GM23338 (cell line): ENCODE results near the gene DGCR8. TPM values are rescaled to one million over a fixed set of nuclear protein-coding genes. Genes with fewer than 3 reads are reported as not detected.

Source experiments
- ATAC-seq: fragments of 200-7000 bp; cut with Tn5 transposase; 3 replicates; pipeline ENCODE4 v1.9.1; 2020
- DNase-seq: peaks from one replicate; pipeline ENCODE4 v3.0.0-alpha.2; 2015; ENCODE audit warnings: low spot score
- H2AFZ ChIP-seq: fragments of 200-600 bp; sonication (generic); 2 replicates; pipeline ENCODE4 v1.8.0; 2016; ENCODE audit warnings: antibody characterized with exemption, mild to moderate bottlenecking, moderate library complexity
- H3F3A ChIP-seq: fragments of 200-600 bp; sonication (generic); replicated peaks from 2 replicates; pipeline ENCODE4 v1.8.0; 2017; ENCODE audit warnings: antibody characterized with exemption, mixed run types, low read depth
- H3K27ac ChIP-seq: fragments of 200-600 bp; sonication (generic); 2 replicates; pipeline ENCODE4 v1.6.1; 2016; ENCODE audit warnings: low read depth
- H3K27me3 ChIP-seq: fragments of 200-600 bp; sonication (generic); 2 replicates; pipeline ENCODE4 v1.8.0; 2016; ENCODE audit warnings: mild to moderate bottlenecking, mixed run types, moderate library complexity; ENCODE audit not compliant: insufficient read depth
- H3K36me3 ChIP-seq: fragments of 200-600 bp; sonication (generic); 2 replicates; pipeline ENCODE4 v1.8.0; 2016; ENCODE audit warnings: mild to moderate bottlenecking; ENCODE audit not compliant: insufficient read depth
- H3K4me1 ChIP-seq: fragments of 200-600 bp; sonication (generic); 2 replicates; pipeline ENCODE4 v1.8.0; 2016; ENCODE audit warnings: mild to moderate bottlenecking, moderate library complexity; ENCODE audit not compliant: insufficient read depth
- H3K4me2 ChIP-seq: fragments of 200-600 bp; sonication (generic); 2 replicates; pipeline ENCODE4 v1.7.1; 2017; ENCODE audit warnings: mixed run types
- H3K4me3 ChIP-seq: fragments of 200-600 bp; sonication (generic); 2 replicates; pipeline ENCODE4 v1.6.1; 2016; ENCODE audit warnings: mixed run types
- H3K79me2 ChIP-seq: fragments of 200-600 bp; sonication (generic); replicated peaks from 2 replicates; pipeline ENCODE4 v1.8.0; 2017; ENCODE audit warnings: mild to moderate bottlenecking; ENCODE audit not compliant: insufficient read depth
- H3K9me2 ChIP-seq: fragments of 200-600 bp; sonication (generic); 2 replicates; pipeline ENCODE4 v1.8.0; 2017; ENCODE audit not compliant: insufficient read depth
- H4K20me1 ChIP-seq: fragments of 200-600 bp; sonication (generic); replicated peaks from 2 replicates; pipeline ENCODE4 v1.8.0; 2017; ENCODE audit warnings: mild to moderate bottlenecking; ENCODE audit not compliant: insufficient read depth
- H3K27ac Mint-ChIP-seq: 2 replicates; pipeline ENCODE4 v1.8.0; 2020; ENCODE audit warnings: inconsistent platforms, mild to moderate bottlenecking, moderate library complexity, mixed read lengths
- H3K27me3 Mint-ChIP-seq: 3 replicates; pipeline ENCODE4 v1.8.0; 2022; ENCODE audit warnings: low read depth, mild to moderate bottlenecking, moderate library complexity, mixed read lengths, inconsistent platforms; ENCODE audit not compliant: insufficient read depth, poor library complexity
- H3K36me3 Mint-ChIP-seq: 3 replicates; pipeline ENCODE4 v1.8.0; 2021; ENCODE audit warnings: low read depth, mild to moderate bottlenecking, inconsistent platforms, moderate library complexity, mixed read lengths
- H3K4me1 Mint-ChIP-seq: 3 replicates; pipeline ENCODE4 v1.8.0; 2020; ENCODE audit warnings: mild to moderate bottlenecking, inconsistent platforms, mixed read lengths
- H3K4me3 Mint-ChIP-seq: 3 replicates; pipeline ENCODE4 v1.8.0; 2021; ENCODE audit warnings: moderate library complexity, mild to moderate bottlenecking, inconsistent platforms, mixed read lengths
- H3K9me3 Mint-ChIP-seq: 3 replicates; pipeline ENCODE4 v1.8.0; 2020; ENCODE audit warnings: moderate library complexity, mild to moderate bottlenecking, inconsistent platforms, mixed read lengths
- CREB1 ChIP-seq: fragments of 250-450 bp; sonication (Bioruptor Pico); IDR thresholded peaks from 2 replicates; pipeline ENCODE4 v1.5.0; 2020; ENCODE audit warnings: low read depth, mild to moderate bottlenecking, moderate library complexity
- EZH2 ChIP-seq: fragments of 200-600 bp; sonication (generic); IDR thresholded peaks from one replicate; pipeline ENCODE4 v1.8.0; 2017; ENCODE audit warnings: antibody characterized with exemption, mild to moderate bottlenecking, low read depth; ENCODE audit not compliant: unreplicated experiment
- EZH2phosphoT487 ChIP-seq: fragments of 200-600 bp; sonication (generic); IDR thresholded peaks from one replicate; pipeline ENCODE4 v1.8.1; 2018; ENCODE audit warnings: antibody characterized with exemption; ENCODE audit not compliant: unreplicated experiment
- JUNB ChIP-seq: IDR thresholded peaks from one replicate; pipeline ENCODE4 v1.6.1; 2016; ENCODE audit warnings: antibody characterized with exemption; ENCODE audit not compliant: unreplicated experiment
- NANOG ChIP-seq: IDR thresholded peaks from 2 replicates; pipeline ENCODE4 v1.6.1; 2016; ENCODE audit warnings: antibody characterized with exemption, borderline replicate concordance
- POLR2AphosphoS5 ChIP-seq: IDR thresholded peaks from 2 replicates; pipeline ENCODE4 v1.6.1; 2016; ENCODE audit warnings: antibody characterized with exemption, low read depth
- STAT1 ChIP-seq: IDR thresholded peaks from one replicate; pipeline ENCODE4 v1.6.1; 2016; ENCODE audit warnings: antibody characterized with exemption; ENCODE audit not compliant: unreplicated experiment
- ZNF114 ChIP-seq: fragments of 250-450 bp; sonication (Bioruptor Pico); IDR thresholded peaks from 2 replicates; pipeline ENCODE4 v1.5.0; 2020; ENCODE audit warnings: mild to moderate bottlenecking, moderate library complexity
- ZNF331 ChIP-seq: fragments of 250-450 bp; sonication (Bioruptor Pico); IDR thresholded peaks from 2 replicates; pipeline ENCODE4 v1.5.0; 2020; ENCODE audit warnings: low read depth, mild to moderate bottlenecking, moderate library complexity
- polyA plus RNA-seq: library from polyadenylated mRNA; unstranded; fragments of >200 nt; fragmentation: Nextera tagmentation; extraction: Ambion mirVana; gene quantifications from 2 replicates; pipeline ENCODE4 v1.2.1, GENCODE V29; 2016
- total RNA-seq: library from RNA; depleted of rRNA; stranded (reverse); fragments of >200 nt; shearing (Covaris generic); gene quantifications from 2 replicates; pipeline ENCODE4 v1.2.3, GENCODE V29; 2014
- TF ChIP-seq, protein P1 (sequence below): IDR thresholded peaks from one replicate; pipeline ENCODE4 v1.6.1; 2018; ENCODE audit warnings: antibody characterized with exemption; ENCODE audit not compliant: unreplicated experiment
- TF ChIP-seq, protein P2 (sequence below): fragments of 250-450 bp; sonication (Bioruptor Pico); IDR thresholded peaks from 2 replicates; pipeline ENCODE4 v1.5.0; 2020; ENCODE audit warnings: mild to moderate bottlenecking, moderate library complexity
- TF ChIP-seq, protein P3 (sequence below): IDR thresholded peaks from 2 replicates; pipeline ENCODE4 v1.6.1; 2016; ENCODE audit warnings: antibody characterized with exemption
- TF ChIP-seq, protein P4 (sequence below), 2 experiments: fragments of 200-600 bp in 1 of 2; sonication (generic) in 1 of 2; conservative IDR thresholded peaks; 2 replicates each; pipeline versions ENCODE4 v1.5.1 to v1.6.1; 2016 to 2017; ENCODE audit warnings: antibody characterized with exemption in 2 of 2, low read depth in 2 of 2, mild to moderate bottlenecking in 2 of 2, moderate library complexity in 1 of 2

The DGCR8 gene
- total and polyA plus RNA-seq, 2 experiments from 2014 or later: 12.2 to 48.9 TPM

DNA sequence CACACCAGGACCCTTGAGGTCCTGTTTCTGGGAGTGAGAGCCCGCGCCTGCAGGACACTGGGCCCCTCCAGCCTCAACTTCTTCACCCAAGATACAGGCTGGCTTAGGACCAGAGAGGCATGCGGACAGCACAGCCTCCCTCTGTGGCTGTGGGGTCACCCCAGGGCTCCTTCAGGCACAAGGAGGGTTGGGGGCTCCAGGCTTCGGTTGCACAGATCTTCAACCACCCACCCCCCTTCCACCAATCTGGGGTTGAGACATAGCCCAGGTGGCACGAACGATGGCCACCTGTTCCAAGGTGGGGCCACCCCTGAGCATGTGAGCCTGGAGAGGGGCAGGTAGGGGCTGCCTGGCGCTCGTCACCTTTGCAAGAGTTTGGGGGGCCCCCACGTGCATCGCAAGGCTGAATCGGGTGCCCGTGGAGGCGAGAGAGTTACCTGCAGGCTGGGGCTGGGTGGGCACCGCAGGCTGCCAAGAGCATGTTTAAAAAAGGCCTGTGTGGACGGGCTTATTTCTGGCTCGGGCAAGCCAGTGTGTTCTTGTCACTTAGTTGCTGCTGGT is 52.7 kb downstream of the DGCR8 start:
- Histone ChIP-seq H3K79me2 (peaks cover 35% of the 10 kb centered on the region), H3K27ac (no peak overlapping the region), H3K4me2 (peak overlapping the region; percentile 81), H2AFZ (no peak overlapping the region), H4K20me1 (no peaks in the 10 kb centered on the region; the same call in 1 of the 2 replicates), H3K4me3 (peak overlapping the region; percentile 65), H3K27me3 (no peaks in the 10 kb centered on the region), H3K4me1 (no peaks in the 10 kb centered on the region; the same call in 1 of the 2 replicates), H3K36me3 (no peaks in the 10 kb centered on the region), H3K9me2 (no peaks in the 10 kb centered on the region), H3F3A (peaks cover 25% of the 10 kb centered on the region)
- DNase-seq: no peak
- Mint-ChIP-seq H3K4me1 (peaks cover 2% of the 10 kb centered on the region; the same call in 1 of the 3 replicates), H3K27me3 (peaks cover 15% of the 10 kb centered on the region), H3K4me3 (peak overlapping the region; percentile 66), H3K36me3 (peaks cover 8% of the 10 kb centered on the region), H3K9me3 (no peaks in the 10 kb centered on the region), H3K27ac (no peak overlapping the region)
- TF ChIP-seq EZH2 (no peak), ZNF331 (CRISPR knock-in tag) (no peak), JUNB (no peak), CREB1 (no peak), EZH2phosphoT487 (no peak), STAT1 (no peak), POLR2AphosphoS5 (no peak), NANOG (no peak), ZNF114 (no peak)
- TF ChIP-seq, protein P1, sequence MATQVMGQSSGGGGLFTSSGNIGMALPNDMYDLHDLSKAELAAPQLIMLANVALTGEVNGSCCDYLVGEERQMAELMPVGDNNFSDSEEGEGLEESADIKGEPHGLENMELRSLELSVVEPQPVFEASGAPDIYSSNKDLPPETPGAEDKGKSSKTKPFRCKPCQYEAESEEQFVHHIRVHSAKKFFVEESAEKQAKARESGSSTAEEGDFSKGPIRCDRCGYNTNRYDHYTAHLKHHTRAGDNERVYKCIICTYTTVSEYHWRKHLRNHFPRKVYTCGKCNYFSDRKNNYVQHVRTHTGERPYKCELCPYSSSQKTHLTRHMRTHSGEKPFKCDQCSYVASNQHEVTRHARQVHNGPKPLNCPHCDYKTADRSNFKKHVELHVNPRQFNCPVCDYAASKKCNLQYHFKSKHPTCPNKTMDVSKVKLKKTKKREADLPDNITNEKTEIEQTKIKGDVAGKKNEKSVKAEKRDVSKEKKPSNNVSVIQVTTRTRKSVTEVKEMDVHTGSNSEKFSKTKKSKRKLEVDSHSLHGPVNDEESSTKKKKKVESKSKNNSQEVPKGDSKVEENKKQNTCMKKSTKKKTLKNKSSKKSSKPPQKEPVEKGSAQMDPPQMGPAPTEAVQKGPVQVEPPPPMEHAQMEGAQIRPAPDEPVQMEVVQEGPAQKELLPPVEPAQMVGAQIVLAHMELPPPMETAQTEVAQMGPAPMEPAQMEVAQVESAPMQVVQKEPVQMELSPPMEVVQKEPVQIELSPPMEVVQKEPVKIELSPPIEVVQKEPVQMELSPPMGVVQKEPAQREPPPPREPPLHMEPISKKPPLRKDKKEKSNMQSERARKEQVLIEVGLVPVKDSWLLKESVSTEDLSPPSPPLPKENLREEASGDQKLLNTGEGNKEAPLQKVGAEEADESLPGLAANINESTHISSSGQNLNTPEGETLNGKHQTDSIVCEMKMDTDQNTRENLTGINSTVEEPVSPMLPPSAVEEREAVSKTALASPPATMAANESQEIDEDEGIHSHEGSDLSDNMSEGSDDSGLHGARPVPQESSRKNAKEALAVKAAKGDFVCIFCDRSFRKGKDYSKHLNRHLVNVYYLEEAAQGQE: no peak
- TF ChIP-seq, protein P2, sequence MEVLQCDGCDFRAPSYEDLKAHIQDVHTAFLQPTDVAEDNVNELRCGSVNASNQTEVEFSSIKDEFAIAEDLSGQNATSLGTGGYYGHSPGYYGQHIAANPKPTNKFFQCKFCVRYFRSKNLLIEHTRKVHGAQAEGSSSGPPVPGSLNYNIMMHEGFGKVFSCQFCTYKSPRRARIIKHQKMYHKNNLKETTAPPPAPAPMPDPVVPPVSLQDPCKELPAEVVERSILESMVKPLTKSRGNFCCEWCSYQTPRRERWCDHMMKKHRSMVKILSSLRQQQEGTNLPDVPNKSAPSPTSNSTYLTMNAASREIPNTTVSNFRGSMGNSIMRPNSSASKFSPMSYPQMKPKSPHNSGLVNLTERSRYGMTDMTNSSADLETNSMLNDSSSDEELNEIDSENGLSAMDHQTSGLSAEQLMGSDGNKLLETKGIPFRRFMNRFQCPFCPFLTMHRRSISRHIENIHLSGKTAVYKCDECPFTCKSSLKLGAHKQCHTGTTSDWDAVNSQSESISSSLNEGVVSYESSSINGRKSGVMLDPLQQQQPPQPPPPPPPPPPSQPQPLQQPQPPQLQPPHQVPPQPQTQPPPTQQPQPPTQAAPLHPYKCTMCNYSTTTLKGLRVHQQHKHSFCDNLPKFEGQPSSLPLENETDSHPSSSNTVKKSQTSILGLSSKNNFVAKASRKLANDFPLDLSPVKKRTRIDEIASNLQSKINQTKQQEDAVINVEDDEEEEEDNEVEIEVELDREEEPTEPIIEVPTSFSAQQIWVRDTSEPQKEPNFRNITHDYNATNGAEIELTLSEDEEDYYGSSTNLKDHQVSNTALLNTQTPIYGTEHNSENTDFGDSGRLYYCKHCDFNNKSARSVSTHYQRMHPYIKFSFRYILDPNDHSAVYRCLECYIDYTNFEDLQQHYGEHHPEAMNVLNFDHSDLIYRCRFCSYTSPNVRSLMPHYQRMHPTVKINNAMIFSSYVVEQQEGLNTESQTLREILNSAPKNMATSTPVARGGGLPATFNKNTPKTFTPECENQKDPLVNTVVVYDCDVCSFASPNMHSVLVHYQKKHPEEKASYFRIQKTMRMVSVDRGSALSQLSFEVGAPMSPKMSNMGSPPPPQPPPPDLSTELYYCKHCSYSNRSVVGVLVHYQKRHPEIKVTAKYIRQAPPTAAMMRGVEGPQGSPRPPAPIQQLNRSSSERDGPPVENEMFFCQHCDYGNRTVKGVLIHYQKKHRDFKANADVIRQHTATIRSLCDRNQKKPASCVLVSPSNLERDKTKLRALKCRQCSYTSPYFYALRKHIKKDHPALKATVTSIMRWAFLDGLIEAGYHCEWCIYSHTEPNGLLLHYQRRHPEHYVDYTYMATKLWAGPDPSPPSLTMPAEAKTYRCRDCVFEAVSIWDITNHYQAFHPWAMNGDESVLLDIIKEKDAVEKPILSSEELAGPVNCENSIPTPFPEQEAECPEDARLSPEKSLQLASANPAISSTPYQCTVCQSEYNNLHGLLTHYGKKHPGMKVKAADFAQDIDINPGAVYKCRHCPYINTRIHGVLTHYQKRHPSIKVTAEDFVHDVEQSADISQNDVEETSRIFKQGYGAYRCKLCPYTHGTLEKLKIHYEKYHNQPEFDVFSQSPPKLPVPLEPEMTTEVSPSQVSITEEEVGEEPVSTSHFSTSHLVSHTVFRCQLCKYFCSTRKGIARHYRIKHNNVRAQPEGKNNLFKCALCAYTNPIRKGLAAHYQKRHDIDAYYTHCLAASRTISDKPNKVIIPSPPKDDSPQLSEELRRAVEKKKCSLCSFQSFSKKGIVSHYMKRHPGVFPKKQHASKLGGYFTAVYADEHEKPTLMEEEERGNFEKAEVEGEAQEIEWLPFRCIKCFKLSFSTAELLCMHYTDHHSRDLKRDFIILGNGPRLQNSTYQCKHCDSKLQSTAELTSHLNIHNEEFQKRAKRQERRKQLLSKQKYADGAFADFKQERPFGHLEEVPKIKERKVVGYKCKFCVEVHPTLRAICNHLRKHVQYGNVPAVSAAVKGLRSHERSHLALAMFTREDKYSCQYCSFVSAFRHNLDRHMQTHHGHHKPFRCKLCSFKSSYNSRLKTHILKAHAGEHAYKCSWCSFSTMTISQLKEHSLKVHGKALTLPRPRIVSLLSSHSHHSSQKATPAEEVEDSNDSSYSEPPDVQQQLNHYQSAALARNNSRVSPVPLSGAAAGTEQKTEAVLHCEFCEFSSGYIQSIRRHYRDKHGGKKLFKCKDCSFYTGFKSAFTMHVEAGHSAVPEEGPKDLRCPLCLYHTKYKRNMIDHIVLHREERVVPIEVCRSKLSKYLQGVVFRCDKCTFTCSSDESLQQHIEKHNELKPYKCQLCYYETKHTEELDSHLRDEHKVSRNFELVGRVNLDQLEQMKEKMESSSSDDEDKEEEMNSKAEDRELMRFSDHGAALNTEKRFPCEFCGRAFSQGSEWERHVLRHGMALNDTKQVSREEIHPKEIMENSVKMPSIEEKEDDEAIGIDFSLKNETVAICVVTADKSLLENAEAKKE: no peak
- TF ChIP-seq, protein P3, sequence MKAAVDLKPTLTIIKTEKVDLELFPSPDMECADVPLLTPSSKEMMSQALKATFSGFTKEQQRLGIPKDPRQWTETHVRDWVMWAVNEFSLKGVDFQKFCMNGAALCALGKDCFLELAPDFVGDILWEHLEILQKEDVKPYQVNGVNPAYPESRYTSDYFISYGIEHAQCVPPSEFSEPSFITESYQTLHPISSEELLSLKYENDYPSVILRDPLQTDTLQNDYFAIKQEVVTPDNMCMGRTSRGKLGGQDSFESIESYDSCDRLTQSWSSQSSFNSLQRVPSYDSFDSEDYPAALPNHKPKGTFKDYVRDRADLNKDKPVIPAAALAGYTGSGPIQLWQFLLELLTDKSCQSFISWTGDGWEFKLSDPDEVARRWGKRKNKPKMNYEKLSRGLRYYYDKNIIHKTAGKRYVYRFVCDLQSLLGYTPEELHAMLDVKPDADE: no peak
- TF ChIP-seq, protein P4, sequence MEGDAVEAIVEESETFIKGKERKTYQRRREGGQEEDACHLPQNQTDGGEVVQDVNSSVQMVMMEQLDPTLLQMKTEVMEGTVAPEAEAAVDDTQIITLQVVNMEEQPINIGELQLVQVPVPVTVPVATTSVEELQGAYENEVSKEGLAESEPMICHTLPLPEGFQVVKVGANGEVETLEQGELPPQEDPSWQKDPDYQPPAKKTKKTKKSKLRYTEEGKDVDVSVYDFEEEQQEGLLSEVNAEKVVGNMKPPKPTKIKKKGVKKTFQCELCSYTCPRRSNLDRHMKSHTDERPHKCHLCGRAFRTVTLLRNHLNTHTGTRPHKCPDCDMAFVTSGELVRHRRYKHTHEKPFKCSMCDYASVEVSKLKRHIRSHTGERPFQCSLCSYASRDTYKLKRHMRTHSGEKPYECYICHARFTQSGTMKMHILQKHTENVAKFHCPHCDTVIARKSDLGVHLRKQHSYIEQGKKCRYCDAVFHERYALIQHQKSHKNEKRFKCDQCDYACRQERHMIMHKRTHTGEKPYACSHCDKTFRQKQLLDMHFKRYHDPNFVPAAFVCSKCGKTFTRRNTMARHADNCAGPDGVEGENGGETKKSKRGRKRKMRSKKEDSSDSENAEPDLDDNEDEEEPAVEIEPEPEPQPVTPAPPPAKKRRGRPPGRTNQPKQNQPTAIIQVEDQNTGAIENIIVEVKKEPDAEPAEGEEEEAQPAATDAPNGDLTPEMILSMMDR (conservative IDR thresholded peaks at IDR 0.05; ENCODE audit: low read depth in 2 of 2): no peak
- ATAC-seq: no peak
